ENCODE measurements around the gene SLC6A2. TPM values are rescaled to one million over a fixed set of nuclear protein-coding genes. Genes with fewer than 3 reads are reported as not detected.

The SLC6A2 gene
- total and polyA plus RNA-seq, 7 donors: 0.04 TPM; not detected in 6

GRCh38 chr16:55628306-55628968 lies 27.4 kb upstream of the SLC6A2 start:
- intact Hi-C loops (cut with DNase I): no loop called here
- Histone ChIP-seq H3K4me3 (no peak overlapping the region), H3K4me1 (no peaks in the 10 kb centered on the region), H3K9me3 (no peaks in the 10 kb centered on the region), H3K27me3 (ENCODE audit: insufficient read depth in 3 of 3, low read length in 2 of 3) (no peaks in the 10 kb centered on the region), H3K27ac (no peak overlapping the region), H3K36me3 (ENCODE audit: insufficient read depth in 1 of 2, low read depth in 1 of 2) (no peaks in the 10 kb centered on the region)
- no peak for TF ChIP-seq CTCF (IDR thresholded peaks at IDR 0.05)
- 69 to 78% (median 69%) methylated on average over 6 of the region's 6 CpGs for WGBS, 3 donors
- DNase-seq (no peak), ATAC-seq (no peak)

GRCh38 chr16:55630774-55631173 lies 25.0 kb upstream of the SLC6A2 start:
- TF ChIP-seq CTCF (IDR thresholded peaks at IDR 0.05): no peak
- Histone ChIP-seq H3K4me1 (no peaks in the 10 kb centered on the region), H3K4me3 (no peak overlapping the region), H3K27ac (no peak overlapping the region), H3K27me3 (ENCODE audit: insufficient read depth in 3 of 3, low read length in 2 of 3) (no peaks in the 10 kb centered on the region), H3K36me3 (ENCODE audit: insufficient read depth in 1 of 2, low read depth in 1 of 2) (no peaks in the 10 kb centered on the region), H3K9me3 (no peaks in the 10 kb centered on the region)
- intact Hi-C loops (cut with DNase I): no loop called here
- no peak for ATAC-seq
- DNase-seq: no peak

- TF ChIP-seq CTCF (IDR thresholded peaks at IDR 0.05): no peak
- no peak overlapping the region for H3K4me3 ChIP-seq
- H3K27ac ChIP-seq: no peak overlapping the region
- H3K4me1 ChIP-seq: no peaks in the 10 kb centered on the region
- intact Hi-C loops (cut with DNase I): no loop called here
- DNase-seq (no peak), ATAC-seq (no peak)
- no peaks in the 10 kb centered on the region for H3K36me3 ChIP-seq (ENCODE audit: insufficient read depth in 1 of 2, low read depth in 1 of 2)
- H3K9me3 ChIP-seq: no peaks in the 10 kb centered on the region
- H3K27me3 ChIP-seq (ENCODE audit: insufficient read depth in 3 of 3, low read length in 2 of 3): no peaks in the 10 kb centered on the region
Observed at GRCh38 chr16:55632259-55632658, 23.5 kb upstream of the SLC6A2 start.

- ATAC-seq: no peak
- Histone ChIP-seq H3K4me3 (no peak overlapping the region), H3K27ac (no peak overlapping the region), H3K9me3 (no peaks in the 10 kb centered on the region), H3K27me3 (ENCODE audit: insufficient read depth in 3 of 3, low read length in 2 of 3) (no peaks in the 10 kb centered on the region), H3K4me1 (no peaks in the 10 kb centered on the region), H3K36me3 (ENCODE audit: insufficient read depth in 1 of 2, low read depth in 1 of 2) (no peaks in the 10 kb centered on the region)
- intact Hi-C loops (cut with DNase I): no loop called here
- no peak for DNase-seq
- TF ChIP-seq CTCF (IDR thresholded peaks at IDR 0.05): no peak
Observed at GRCh38 chr16:55634193-55634592, 21.6 kb upstream of the SLC6A2 start.

- intact Hi-C loops (cut with DNase I): no loop called here
- Histone ChIP-seq H3K36me3 (ENCODE audit: insufficient read depth in 1 of 2, low read depth in 1 of 2) (no peaks in the 10 kb centered on the region), H3K9me3 (no peaks in the 10 kb centered on the region), H3K4me1 (no peaks in the 10 kb centered on the region), H3K27me3 (ENCODE audit: insufficient read depth in 3 of 3, low read length in 2 of 3) (no peaks in the 10 kb centered on the region), H3K4me3 (no peak overlapping the region), H3K27ac (no peak overlapping the region)
- DNase-seq (no peak), ATAC-seq (no peak)
- TF ChIP-seq CTCF (IDR thresholded peaks at IDR 0.05): no peak
- 84 to 92% (median 86%) methylated on average over 5 of the region's 5 CpGs for WGBS, 3 donors
Observed at GRCh38 chr16:55638256-55638655, 17.5 kb upstream of the SLC6A2 start.
